Cardiac septum (tissue), 1 donor: Measurements from ENCODE around the gene GGACT. TPM values are rescaled to one million over a fixed set of nuclear protein-coding genes. Genes with fewer than 3 reads are reported as not detected.

Experiments used
- DNase-seq: peaks from one replicate; pipeline ENCODE4 v3.0.0-alpha.2; 2020; ENCODE audit warnings: low spot score
- intact Hi-C: fragments of 100-400 bp; cut with DNase I; formaldehyde crosslinking; loops from one replicate; pipeline ENCODE4 v1.14.0; 2022
- total RNA-seq: library from RNA; stranded (reverse); fragmentation: NEBNext Ultra II Directional; extraction: Animal tissue kit (Norgen Biotek cat#: 25700); gene quantifications from one replicate; pipeline ENCODE4 v1.2.1, GENCODE V29; 2021
- donor health status: DM: no; HTN: no; CAD: no.

GGACT gene
- total RNA-seq, 1 donor from 2014 or later = 1.7 TPM

DNA sequence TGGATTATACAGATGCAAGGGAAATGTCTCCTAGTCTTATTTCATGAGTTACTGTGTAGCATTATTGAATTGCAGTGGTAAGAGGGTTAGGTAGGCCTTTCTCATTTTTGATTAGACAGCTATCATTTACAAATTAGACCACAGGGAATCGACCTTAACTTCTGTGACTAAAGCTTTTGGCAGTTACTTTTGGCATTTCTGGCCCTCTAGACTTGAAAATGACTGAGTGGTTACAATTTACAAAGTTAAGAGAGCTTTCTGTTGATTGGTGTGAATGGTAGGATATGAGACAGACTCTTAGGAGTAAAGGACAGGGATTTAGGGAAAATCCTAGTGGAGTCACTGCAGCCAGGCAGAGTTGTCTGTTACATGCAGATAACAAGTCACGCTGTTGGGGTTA, 86.1 kb downstream of the GGACT start:
- intact Hi-C loops = no loop called here
- no peak for DNase-seq

DNA sequence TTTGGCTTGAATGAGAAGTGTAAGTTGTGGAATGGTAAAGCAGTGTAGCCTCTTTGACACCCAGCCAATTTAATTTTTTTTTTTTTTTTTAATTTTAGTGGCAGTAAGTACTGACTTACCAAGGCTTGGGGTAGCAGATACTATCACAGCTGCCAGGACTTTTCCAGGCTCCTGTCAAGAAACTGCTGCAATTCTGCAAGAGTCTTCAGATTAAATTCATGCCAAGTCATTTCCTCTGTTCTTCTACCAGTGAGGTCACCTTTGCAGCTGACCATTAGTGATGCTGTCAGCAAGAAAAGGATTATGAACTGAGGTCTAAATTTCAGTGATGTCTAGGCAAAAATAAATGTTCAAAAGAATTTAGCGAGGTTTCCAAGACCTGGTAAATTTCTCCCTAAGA, 91.2 kb downstream of the GGACT start:
- intact Hi-C loops = no loop called here
- DNase-seq = no peak

DNA sequence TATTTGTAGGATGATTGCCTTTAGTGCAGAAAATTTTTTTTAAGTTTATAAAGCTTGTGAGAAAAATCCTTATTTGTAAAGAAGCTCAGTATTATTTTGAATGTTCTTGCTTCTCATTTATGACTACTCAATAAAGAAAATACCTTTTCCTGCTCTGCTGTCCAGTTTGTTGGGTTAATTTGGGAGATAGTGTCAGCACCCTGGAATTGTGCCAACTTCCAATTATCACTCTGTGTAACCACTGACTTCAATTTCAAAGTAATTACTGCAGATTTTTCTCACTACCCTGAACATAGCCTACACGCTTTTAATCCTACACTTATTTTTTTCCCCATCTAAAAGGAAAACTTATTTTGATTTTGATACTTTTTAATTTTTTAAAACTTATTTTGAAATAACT, 93.1 kb downstream of the GGACT start:
- DNase-seq = no peak
- intact Hi-C loops = no loop called here

DNA sequence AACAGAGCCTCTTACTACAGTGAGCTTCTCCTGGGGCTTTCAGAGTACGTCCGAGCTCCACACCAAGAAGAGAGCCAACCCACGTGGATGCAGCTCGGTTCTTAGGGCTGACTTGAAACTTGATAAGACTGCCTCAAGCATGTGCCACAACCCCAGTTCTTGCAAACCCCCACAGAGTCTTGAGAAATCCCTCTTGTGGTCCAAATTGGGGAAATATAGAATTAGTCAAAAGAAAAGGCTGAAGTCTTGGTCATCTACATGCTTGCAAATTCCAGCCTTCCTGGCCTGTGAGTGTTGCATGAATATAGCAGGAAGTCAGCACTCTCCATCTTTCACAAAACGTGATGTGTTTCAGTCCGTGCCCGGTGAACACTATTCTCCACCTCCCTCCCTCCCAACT, 95.2 kb downstream of the GGACT start:
- intact Hi-C loops = no loop called here
- DNase-seq = no peak

DNA sequence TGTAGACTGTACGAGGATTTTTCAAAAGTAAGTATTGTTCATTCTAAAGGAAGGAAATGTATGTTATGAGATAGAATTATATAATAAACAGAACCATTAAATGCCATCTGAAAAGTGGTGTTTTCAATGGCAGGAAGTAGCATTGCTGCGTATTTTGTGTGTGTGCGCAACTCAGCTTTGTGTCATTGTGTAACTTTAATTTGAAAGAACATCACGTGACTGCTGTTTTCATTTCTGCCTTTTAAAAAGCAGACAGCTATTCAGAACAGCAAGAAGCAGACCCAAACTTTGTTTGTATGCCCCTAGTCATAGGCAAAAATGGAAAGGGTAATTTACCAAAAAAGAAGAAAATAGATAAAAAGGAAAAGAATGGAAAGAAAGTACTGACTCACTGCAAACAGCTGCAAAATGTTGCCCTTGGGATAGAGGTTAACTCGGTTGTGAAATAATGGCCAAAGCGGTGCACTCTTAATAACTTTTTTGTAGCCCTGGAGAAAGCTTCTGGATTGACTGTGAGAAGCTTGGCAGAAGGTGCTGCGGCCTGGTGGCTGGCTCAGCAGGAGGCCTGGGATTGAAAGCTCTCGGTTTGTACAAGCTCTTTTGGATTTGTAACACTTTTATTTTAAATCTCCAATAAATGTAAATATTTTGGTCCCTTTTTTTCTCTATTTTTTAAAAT, 97.3 kb downstream of the GGACT start:
- no peak for DNase-seq
- intact Hi-C loops = no loop called here

GRCh38 chr13:100490692-100491091, 97.9 kb downstream of the GGACT start:
- intact Hi-C loops = no loop called here
- DNase-seq = no peak

DNA sequence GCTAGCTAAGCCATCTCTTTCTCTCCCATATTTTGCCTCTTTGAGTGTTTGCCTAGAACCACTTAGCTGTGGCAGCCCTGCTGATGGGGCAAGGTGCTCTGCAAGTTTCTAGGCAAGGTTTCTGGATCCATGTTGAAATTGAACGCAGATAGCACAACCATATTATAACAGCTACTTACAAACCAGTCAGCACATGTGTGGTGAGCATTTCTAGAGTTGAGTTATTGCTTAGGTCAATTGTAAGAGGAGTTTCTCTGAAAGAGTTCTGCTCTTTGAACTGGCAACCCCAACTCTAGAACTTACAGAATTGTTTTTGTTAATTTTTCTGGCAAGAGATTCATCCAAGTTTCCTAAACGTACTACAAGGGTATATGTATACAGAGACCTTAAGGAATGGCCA, 103.3 kb downstream of the GGACT start:
- DNase-seq = no peak
- intact Hi-C loops = no loop called here

GRCh38 chr13:100484702-100485101, 103.9 kb downstream of the GGACT start:
- intact Hi-C loops = no loop called here
- no peak for DNase-seq

- intact Hi-C loops = no loop called here
- DNase-seq = no peak
Measured at GRCh38 chr13:100483841-100484381, 104.7 kb downstream of the GGACT start.

- DNase-seq = no peak
- intact Hi-C loops = no loop called here
Measured at GRCh38 chr13:100483139-100483538, 105.5 kb downstream of the GGACT start.

- intact Hi-C loops = no loop called here
- no peak for DNase-seq
Measured at GRCh38 chr13:100480676-100481075, 107.9 kb downstream of the GGACT start.

Other genes with a start within 250 kb of the GGACT start
- gene TMTC4, start 86.0 kb upstream of the GGACT start, total RNA-seq = 7.8 TPM